DOHH2 (cell line): ENCODE results near the gene S100A10.

Experiments
- H3F3A ChIP-seq: fragments of 200-600 bp; sonication (generic), shearing (Covaris generic); 2 replicates; pipeline ENCODE4 v1.6.0; 2016; ENCODE audit warnings: antibody characterized with exemption, mild to moderate bottlenecking; ENCODE audit not compliant: control insufficient read depth, insufficient read depth
- H3K27ac ChIP-seq: fragments of 200-600 bp; sonication (generic); 2 replicates; pipeline ENCODE4 v1.5.1; 2014; ENCODE audit warnings: low read depth, mild to moderate bottlenecking, low read length, moderate library complexity
- H3K27me3 ChIP-seq: fragments of 200-600 bp; sonication (generic); 2 replicates; pipeline ENCODE4 v1.6.1; 2014; ENCODE audit warnings: mild to moderate bottlenecking, low read length, mixed read lengths; ENCODE audit not compliant: control insufficient read depth
- H3K36me3 ChIP-seq: fragments of 200-600 bp; sonication (generic); 2 replicates; pipeline ENCODE4 v1.6.1; 2014; ENCODE audit warnings: mild to moderate bottlenecking, low read length, moderate library complexity, mixed read lengths; ENCODE audit not compliant: control insufficient read depth
- H3K4me1 ChIP-seq: fragments of 200-600 bp; sonication (generic); 2 replicates; pipeline ENCODE4 v1.6.1; 2014; ENCODE audit warnings: mild to moderate bottlenecking, low read length, mixed read lengths; ENCODE audit not compliant: control insufficient read depth
- H3K4me2 ChIP-seq: fragments of 200-600 bp; sonication (generic); 2 replicates; pipeline ENCODE4 v1.6.0; 2014; ENCODE audit warnings: mild to moderate bottlenecking, low read length, moderate library complexity
- H3K4me3 ChIP-seq: fragments of 200-600 bp; sonication (generic); 2 replicates; pipeline ENCODE4 v1.5.1; 2014; ENCODE audit warnings: mild to moderate bottlenecking, low read length, mixed read lengths
- H3K79me2 ChIP-seq: fragments of 200-600 bp; sonication (generic); 2 replicates; pipeline ENCODE4 v1.6.1; 2014; ENCODE audit warnings: mild to moderate bottlenecking, low read length, mixed read lengths; ENCODE audit not compliant: control insufficient read depth
- H3K9me2 ChIP-seq: fragments of 200-600 bp; sonication (generic); replicated peaks from 2 replicates; pipeline ENCODE4 v1.6.1; 2014; ENCODE audit warnings: mild to moderate bottlenecking, low read length, mixed read lengths; ENCODE audit not compliant: control insufficient read depth
- H3K9me3 ChIP-seq: fragments of 200-600 bp; sonication (generic); 2 replicates; pipeline ENCODE4 v1.6.1; 2014; ENCODE audit warnings: antibody characterized with exemption, low read length, mixed read lengths; ENCODE audit not compliant: control insufficient read depth, insufficient read depth
- H4K20me1 ChIP-seq: fragments of 200-600 bp; sonication (generic); 2 replicates; pipeline ENCODE4 v1.6.0; 2014; ENCODE audit warnings: low read depth, mild to moderate bottlenecking, antibody characterized with exemption, low read length, moderate library complexity; ENCODE audit not compliant: control insufficient read depth, insufficient read depth
- EZH2phosphoT487 ChIP-seq: fragments of 200-600 bp; sonication (generic); IDR thresholded peaks from 2 replicates; pipeline ENCODE4 v1.6.1; 2017; ENCODE audit warnings: borderline replicate concordance, mild to moderate bottlenecking, antibody characterized with exemption, low read length, moderate library complexity, mixed read lengths
- TF ChIP-seq, protein P1 (sequence below): fragments of 200-600 bp; sonication (generic); IDR thresholded peaks from one replicate; pipeline ENCODE4 v1.5.1; 2014; ENCODE audit warnings: antibody characterized with exemption, mild to moderate bottlenecking, low read depth, low read length; ENCODE audit not compliant: poor library complexity, severe bottlenecking

Gene S100A10

GRCh38 chr1:151968058-151968457, 25.6 kb downstream of the S100A10 start:
- Histone ChIP-seq H3K27ac (no peak overlapping the region), H3F3A (no peaks in the 10 kb centered on the region), H3K9me3 (no peaks in the 10 kb centered on the region), H3K9me2 (no peaks in the 10 kb centered on the region), H3K4me1 (peaks cover 28% of the 10 kb centered on the region), H4K20me1 (no peaks in the 10 kb centered on the region), H3K4me3 (peak overlapping the region; percentile 21; the same call in 1 of the 2 replicates), H3K36me3 (no peaks in the 10 kb centered on the region), H3K27me3 (no peaks in the 10 kb centered on the region; the same call in 1 of the 2 replicates), H3K4me2 (peak overlapping the region; percentile 41), H3K79me2 (no peaks in the 10 kb centered on the region)
- no peak for TF ChIP-seq EZH2phosphoT487
- TF ChIP-seq, protein P1, sequence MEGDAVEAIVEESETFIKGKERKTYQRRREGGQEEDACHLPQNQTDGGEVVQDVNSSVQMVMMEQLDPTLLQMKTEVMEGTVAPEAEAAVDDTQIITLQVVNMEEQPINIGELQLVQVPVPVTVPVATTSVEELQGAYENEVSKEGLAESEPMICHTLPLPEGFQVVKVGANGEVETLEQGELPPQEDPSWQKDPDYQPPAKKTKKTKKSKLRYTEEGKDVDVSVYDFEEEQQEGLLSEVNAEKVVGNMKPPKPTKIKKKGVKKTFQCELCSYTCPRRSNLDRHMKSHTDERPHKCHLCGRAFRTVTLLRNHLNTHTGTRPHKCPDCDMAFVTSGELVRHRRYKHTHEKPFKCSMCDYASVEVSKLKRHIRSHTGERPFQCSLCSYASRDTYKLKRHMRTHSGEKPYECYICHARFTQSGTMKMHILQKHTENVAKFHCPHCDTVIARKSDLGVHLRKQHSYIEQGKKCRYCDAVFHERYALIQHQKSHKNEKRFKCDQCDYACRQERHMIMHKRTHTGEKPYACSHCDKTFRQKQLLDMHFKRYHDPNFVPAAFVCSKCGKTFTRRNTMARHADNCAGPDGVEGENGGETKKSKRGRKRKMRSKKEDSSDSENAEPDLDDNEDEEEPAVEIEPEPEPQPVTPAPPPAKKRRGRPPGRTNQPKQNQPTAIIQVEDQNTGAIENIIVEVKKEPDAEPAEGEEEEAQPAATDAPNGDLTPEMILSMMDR: peak; percentile 86

- H3F3A ChIP-seq: no peaks in the 10 kb centered on the region
- no peaks in the 10 kb centered on the region for H3K27me3 ChIP-seq
- H3K4me3 ChIP-seq: no peak overlapping the region
- TF ChIP-seq, protein P1: no peak
- no peak for TF ChIP-seq EZH2phosphoT487
- H3K9me2 ChIP-seq: no peaks in the 10 kb centered on the region
- H4K20me1 ChIP-seq: no peaks in the 10 kb centered on the region
- H3K27ac ChIP-seq: no peak overlapping the region
- no peaks in the 10 kb centered on the region for H3K36me3 ChIP-seq
- no peak overlapping the region for H3K4me2 ChIP-seq
- H3K79me2 ChIP-seq: no peaks in the 10 kb centered on the region
- peaks cover 28% of the 10 kb centered on the region for H3K4me1 ChIP-seq
- no peaks in the 10 kb centered on the region for H3K9me3 ChIP-seq
Measured at GRCh38 chr1:151967091-151967490, 26.6 kb downstream of the S100A10 start.

GRCh38 chr1:151966061-151966460, 27.6 kb downstream of the S100A10 start:
- Histone ChIP-seq H3K4me3 (no peak overlapping the region), H3K27ac (no peak overlapping the region), H4K20me1 (no peaks in the 10 kb centered on the region), H3K9me3 (no peaks in the 10 kb centered on the region), H3K79me2 (no peaks in the 10 kb centered on the region), H3K27me3 (no peaks in the 10 kb centered on the region), H3K4me1 (peaks cover 28% of the 10 kb centered on the region), H3K9me2 (no peaks in the 10 kb centered on the region), H3K4me2 (no peak overlapping the region), H3K36me3 (no peaks in the 10 kb centered on the region), H3F3A (no peaks in the 10 kb centered on the region)
- TF ChIP-seq EZH2phosphoT487: no peak
- TF ChIP-seq, protein P1: no peak
